Measurements from ENCODE around the gene LRRC8A. TPM values are rescaled to one million over a fixed set of nuclear protein-coding genes. Genes with fewer than 3 reads are reported as not detected.

Gene LRRC8A
- total RNA-seq, result 29.4 and 62.0 TPM in 2 replicates

DNA sequence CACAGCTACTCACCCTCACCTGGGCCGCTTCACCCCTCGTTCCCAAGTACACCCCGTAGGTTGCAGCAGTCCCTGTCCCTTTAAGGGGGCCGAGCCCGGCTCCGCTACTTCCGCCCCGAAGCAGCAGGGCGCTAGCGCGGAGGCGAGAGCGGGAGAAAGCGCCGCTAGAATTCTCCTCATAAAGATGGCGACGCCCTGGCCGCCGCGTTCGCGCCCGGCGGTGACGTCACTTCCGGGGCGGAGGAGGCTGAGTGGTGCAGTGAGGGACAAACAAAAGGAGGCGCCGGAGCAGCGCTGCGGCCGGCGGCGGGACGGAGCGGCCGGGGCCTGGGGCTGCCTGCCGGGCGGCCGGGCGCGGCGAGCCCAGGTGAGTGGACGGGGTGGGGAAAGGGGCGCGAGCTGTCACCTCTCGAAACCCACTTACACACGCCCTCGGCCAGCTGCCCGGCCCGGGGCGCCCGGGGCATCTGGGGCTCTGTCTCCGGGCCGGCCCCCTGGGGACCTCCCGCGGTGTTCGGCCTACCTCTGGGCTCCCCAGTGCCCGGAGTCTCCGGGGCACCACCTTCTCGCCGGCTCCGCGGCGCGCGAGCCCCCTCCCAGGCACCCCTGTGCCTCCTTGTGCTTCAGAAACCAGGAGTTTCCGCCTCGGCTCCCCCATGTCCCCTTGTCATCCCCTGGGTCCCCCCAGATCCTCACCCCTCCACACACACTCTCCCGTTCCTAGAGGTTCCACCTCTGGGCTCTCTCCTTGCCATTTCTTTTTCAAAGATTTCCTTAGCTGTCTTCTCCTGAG, at the start of gene LRRC8A, which contains the start of gene KYAT1:
TSS of gene LRRC8A (plus strand) at position 250 of the 793 bp plus-strand sequence. CDS start 25,032 bp downstream, outside the sequence.
TSS of gene KYAT1 (minus strand) at position 67 of the 793 bp plus-strand sequence. CDS start 36,545 bp downstream, outside the sequence.

DNA sequence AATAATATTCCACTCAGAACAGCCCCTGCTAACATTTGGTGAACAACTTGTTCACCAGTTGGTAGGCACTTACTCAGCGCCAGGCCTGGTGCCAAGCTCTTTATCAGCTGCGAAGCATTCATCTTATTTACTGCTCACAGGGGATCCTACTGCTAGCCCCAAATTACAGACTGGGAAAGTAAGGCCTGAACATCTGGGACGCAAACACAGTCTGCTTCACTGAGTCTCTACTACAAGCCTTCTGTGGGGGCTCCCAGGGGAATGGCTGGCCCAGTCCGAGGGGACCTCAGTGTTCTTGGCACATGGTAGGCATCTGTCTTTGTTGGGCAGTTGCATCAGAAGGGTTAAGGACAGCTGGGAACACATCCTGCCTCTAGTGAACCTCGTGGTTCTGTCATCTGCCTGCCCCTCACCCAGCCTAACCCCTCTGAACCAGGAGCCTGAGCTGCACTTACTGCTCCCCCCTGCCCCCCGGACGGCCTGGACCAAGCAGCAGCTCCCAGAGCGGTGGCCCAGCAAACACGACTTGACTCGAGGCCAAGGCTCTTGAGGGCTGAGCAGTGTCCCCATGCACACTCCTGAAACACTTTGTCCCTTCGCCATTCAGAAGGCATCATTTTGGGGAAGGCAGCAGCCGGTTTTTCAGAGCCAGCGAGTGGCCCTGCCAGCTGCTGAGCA, 38.6 kb downstream of the LRRC8A start, which contains the start of gene PHYHD1:
TSS of gene PHYHD1 (plus strand) at position 602 of the 678 bp plus-strand sequence. CDS start 1,342 bp downstream, outside the sequence.

DNA sequence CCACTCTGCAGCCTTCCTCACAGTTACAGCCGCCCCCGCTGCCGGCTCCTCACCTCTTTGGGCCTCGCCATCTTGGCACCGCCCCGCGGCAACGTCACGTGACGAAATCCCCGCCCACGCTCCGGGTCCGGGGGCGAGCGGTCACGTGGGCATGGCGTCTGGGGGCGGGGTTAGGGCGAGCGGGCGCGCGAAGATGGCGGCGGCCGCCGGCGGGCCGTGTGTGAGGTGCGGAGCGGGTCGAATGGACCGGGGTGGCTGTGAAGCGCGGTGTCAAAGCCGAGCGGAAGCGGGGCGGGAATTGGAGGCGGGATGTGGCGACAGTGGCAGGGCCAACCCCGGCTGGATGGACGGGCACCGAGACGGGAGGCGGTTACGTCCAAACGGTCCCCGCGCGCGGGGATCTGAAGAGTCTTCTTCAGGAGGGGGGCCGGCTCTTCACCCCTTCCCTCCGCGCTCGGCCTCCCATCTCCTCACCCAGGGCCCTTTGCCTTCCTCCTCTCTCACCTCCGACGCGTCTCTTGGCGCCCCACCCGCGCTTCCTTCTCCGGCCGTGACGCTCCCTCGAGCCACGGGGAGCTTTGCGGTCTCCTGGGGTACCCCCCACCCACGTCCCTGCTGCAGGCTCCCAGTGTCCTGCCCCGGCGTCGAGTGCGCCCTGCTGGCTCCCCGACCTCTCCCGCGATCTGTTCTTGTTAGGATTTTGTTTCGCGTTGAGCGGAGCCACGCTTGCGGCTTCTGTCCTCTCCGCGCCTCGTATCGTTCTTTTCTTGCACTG, 65.8 kb downstream of the LRRC8A start, which contains the start of the genes DOLK and NUP188:
TSS of gene DOLK (minus strand) at position 77 of the 775 bp plus-strand sequence. CDS start 300 bp downstream, outside the sequence.
TSS of gene NUP188 (plus strand) at position 173 of the 775 bp plus-strand sequence. CDS start at position 194, 21 bp downstream.

Other genes starting within 250 kb of the LRRC8A start
- gene DYNC2I2, start 225.3 kb upstream of the LRRC8A start, total RNA-seq, result 25.2 and 32.6 TPM in 2 replicates
- gene SET, start 192.9 kb upstream of the LRRC8A start, total RNA-seq, result 381 and 459 TPM in 2 replicates
- gene PKN3, start 179.6 kb upstream of the LRRC8A start, total RNA-seq, result 0.89 and 1.7 TPM in 2 replicates
- gene ZDHHC12, start 158.0 kb upstream of the LRRC8A start, total RNA-seq, result 23.5 and 41.2 TPM in 2 replicates
- 20.5 and 37.4 TPM in 2 replicates for gene ZER1, start 110.2 kb upstream of the LRRC8A start, total RNA-seq
- 10.1 and 12.5 TPM in 2 replicates for gene TBC1D13, start 94.9 kb upstream of the LRRC8A start, total RNA-seq
- 11.6 and 14.0 TPM in 2 replicates for gene ENDOG, start 63.6 kb upstream of the LRRC8A start, total RNA-seq
- gene SPOUT1, start 52.3 kb upstream of the LRRC8A start, total RNA-seq, result 16.0 and 28.7 TPM in 2 replicates
- gene KYAT1, start 183 bp upstream of the LRRC8A start, total RNA-seq, result 6.5 and 13.7 TPM in 2 replicates
- gene PHYHD1, start 38.8 kb downstream of the LRRC8A start, total RNA-seq, result 2.1 and 3.4 TPM in 2 replicates
- 24.0 and 36.2 TPM in 2 replicates for gene DOLK, start 65.5 kb downstream of the LRRC8A start, total RNA-seq
- gene NUP188, start 65.6 kb downstream of the LRRC8A start, total RNA-seq, result 43.7 and 88.7 TPM in 2 replicates
- 33.3 and 40.9 TPM in 2 replicates for gene SH3GLB2, start 146.2 kb downstream of the LRRC8A start, total RNA-seq
- 21.1 and 38.8 TPM in 2 replicates for gene MIGA2, start 154.5 kb downstream of the LRRC8A start, total RNA-seq
- 10.1 and 11.0 TPM in 2 replicates for gene DOLPP1, start 199.0 kb downstream of the LRRC8A start, total RNA-seq
- gene CRAT, start 228.7 kb downstream of the LRRC8A start, total RNA-seq, result 26.7 and 50.4 TPM in 2 replicates
- 75.7 and 106 TPM in 2 replicates for gene PTPA, start 229.3 kb downstream of the LRRC8A start, total RNA-seq